Measurements from ENCODE around the gene CTSH.

Gene CTSH

DNA sequence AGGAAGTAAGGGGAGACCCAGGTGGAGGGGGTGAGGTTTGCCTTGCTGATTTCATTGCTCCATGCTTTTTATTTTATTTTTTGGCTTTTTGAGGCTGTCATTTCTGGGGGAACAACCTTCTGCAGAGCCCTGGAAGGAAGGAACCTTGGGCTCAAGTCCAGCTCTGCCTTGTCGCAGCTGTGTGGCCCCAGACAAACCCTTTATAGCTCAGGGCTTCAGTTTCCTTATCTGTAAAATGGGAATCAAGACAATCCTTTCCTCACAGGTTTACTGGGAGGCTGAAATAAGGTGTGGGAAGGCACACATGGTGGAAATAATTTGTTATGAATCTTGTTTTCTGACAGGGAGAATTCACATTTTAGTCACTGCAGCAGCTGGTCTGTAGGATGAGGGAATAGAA, 45.4 kb upstream of the CTSH start:
- DNase-seq (ENCODE audit: low read depth), result no peak
- no peak overlapping the region for H3K4me3 ChIP-seq (replicated peaks; ENCODE audit: low read depth, low read length)
- TF ChIP-seq, protein P1, sequence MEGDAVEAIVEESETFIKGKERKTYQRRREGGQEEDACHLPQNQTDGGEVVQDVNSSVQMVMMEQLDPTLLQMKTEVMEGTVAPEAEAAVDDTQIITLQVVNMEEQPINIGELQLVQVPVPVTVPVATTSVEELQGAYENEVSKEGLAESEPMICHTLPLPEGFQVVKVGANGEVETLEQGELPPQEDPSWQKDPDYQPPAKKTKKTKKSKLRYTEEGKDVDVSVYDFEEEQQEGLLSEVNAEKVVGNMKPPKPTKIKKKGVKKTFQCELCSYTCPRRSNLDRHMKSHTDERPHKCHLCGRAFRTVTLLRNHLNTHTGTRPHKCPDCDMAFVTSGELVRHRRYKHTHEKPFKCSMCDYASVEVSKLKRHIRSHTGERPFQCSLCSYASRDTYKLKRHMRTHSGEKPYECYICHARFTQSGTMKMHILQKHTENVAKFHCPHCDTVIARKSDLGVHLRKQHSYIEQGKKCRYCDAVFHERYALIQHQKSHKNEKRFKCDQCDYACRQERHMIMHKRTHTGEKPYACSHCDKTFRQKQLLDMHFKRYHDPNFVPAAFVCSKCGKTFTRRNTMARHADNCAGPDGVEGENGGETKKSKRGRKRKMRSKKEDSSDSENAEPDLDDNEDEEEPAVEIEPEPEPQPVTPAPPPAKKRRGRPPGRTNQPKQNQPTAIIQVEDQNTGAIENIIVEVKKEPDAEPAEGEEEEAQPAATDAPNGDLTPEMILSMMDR (IDR thresholded peaks at IDR 0.05; ENCODE audit: low read length, missing control alignments), result no peak

DNA sequence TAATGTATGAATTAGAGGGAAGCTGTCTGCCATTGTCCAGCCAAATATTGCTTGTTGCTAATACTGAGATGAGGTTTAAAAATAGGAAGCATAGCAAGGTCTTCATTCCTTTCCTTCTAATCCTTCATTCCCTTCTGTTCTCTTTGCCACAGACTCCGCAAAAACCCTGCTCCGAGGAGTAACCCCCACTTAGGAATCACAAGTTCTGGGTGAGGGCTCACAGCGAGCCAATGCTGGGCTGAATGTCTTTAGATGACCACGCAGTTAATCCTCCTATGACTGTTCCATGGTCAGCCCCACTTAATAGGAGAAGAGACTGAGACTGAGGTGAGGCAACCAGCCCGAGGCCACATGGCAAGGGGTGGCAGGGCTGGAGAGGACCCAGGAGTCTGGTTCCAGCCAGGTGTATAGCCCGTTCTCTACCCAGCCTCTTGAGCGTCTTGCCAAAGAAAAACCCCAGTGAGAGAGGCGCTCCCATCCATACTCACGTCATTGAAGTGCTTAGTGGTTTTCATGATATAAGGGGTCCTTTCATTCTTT, 44.9 kb upstream of the CTSH start:
- no peak overlapping the region for H3K4me3 ChIP-seq (replicated peaks; ENCODE audit: low read depth, low read length)
- TF ChIP-seq, protein P1 (IDR thresholded peaks at IDR 0.05; ENCODE audit: low read length, missing control alignments), result no peak
- no peak for DNase-seq (ENCODE audit: low read depth)

DNA sequence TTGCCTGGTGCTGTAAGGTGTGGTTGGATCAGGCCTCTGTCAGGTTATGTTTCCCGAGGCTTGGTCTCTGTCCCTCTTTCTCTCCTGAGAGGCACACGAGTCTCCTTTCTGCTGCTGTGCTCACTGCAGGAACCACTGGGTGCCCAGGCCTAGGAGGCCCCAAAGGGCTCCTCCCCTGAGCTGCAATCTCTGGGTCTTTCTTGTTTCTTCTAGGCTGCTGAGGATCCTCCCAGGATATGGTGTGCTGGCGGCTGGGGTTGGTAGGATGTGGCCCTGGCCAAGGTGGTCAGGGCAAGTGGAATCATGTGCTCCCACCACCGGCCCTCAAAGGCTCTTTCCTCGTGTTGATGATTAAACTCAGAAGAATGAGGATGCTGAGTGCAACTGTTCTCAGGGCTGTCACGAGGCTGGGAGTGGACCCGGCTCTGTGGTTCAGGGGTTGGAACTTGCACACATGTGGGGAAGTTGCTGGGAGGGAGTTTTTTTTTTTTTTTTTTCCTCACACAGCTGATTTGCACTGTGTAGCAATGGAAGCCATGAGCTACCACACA, 43.6 kb upstream of the CTSH start:
- TF ChIP-seq, protein P1 (IDR thresholded peaks at IDR 0.05; ENCODE audit: low read length, missing control alignments), result no peak
- peak; percentile 98 for DNase-seq (ENCODE audit: low read depth)

GRCh38 chr15:78987556-78988360, 42.9 kb upstream of the CTSH start:
- DNase-seq (ENCODE audit: low read depth), result peak; percentile 13
- TF ChIP-seq, protein P1 (IDR thresholded peaks at IDR 0.05; ENCODE audit: low read length, missing control alignments), result no peak
- no peak overlapping the region for H3K4me3 ChIP-seq (replicated peaks; ENCODE audit: low read depth, low read length)

More for the DNA sequence above, 43.6 kb upstream of the CTSH start:
- no peak overlapping the region for H3K4me3 ChIP-seq (replicated peaks; ENCODE audit: low read depth, low read length)

GRCh38 chr15:78985859-78986475, 41.1 kb upstream of the CTSH start:
- TF ChIP-seq, protein P1 (IDR thresholded peaks at IDR 0.05; ENCODE audit: low read length, missing control alignments), result no peak
- H3K4me3 ChIP-seq (replicated peaks; ENCODE audit: low read depth, low read length), result no peak overlapping the region
- DNase-seq (ENCODE audit: low read depth), result no peak

DNA sequence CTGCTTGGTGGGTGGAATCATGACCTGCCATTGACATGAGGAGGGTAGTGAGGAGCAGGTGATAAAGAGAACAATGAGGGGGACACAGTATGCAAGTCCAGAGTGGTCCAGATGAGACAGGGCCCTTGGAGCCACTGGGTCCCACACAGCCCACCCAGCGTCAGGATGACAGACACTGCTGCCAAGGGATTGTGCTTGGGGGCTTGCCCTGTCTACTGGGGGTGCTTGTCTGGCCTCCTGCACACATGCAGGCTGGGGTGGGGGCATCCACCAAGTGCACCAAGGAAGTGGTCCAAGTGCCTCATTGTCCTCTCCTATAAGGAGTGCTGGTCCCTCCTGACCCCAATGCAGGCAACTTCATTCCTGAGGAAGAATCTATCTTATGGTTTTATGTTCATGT, 39.2 kb upstream of the CTSH start:
- TF ChIP-seq, protein P1 (IDR thresholded peaks at IDR 0.05; ENCODE audit: low read length, missing control alignments), result no peak
- DNase-seq (ENCODE audit: low read depth), result no peak
- H3K4me3 ChIP-seq (replicated peaks; ENCODE audit: low read depth, low read length), result no peak overlapping the region
